Measurements from ENCODE around the gene SOX12. TPM values are rescaled to one million over a fixed set of nuclear protein-coding genes. Genes with fewer than 3 reads are reported as not detected.
A peak's percentile ranks its signal among the peaks of the same experiment; 100 is the strongest.

Gene SOX12
- total RNA-seq, 1 donor from 2014 or later: 30.8 TPM

- H3K4me3 Mint-ChIP-seq (ENCODE audit: unreplicated experiment): no peak overlapping the region
- no peak for DNase-seq (ENCODE audit: extremely low spot score, unreplicated experiment)
- peaks cover 2% of the 10 kb centered on the region for H3K36me3 Mint-ChIP-seq (ENCODE audit: unreplicated experiment)
- H3K27ac Mint-ChIP-seq (ENCODE audit: unreplicated experiment): no peak overlapping the region
- no peaks in the 10 kb centered on the region for H3K9me3 Mint-ChIP-seq (ENCODE audit: unreplicated experiment)
- no peaks in the 10 kb centered on the region for H3K27me3 Mint-ChIP-seq (ENCODE audit: unreplicated experiment)
- no peak for TF ChIP-seq CTCF (IDR thresholded peaks at IDR 0.05)
- peaks cover 41% of the 10 kb centered on the region for H3K4me1 Mint-ChIP-seq (ENCODE audit: unreplicated experiment)
Measured at GRCh38 chr20:305745-306144, 19.6 kb upstream of the SOX12 start.

GRCh38 chr20:308427-309038, 16.8 kb upstream of the SOX12 start:
- H3K27me3 Mint-ChIP-seq (ENCODE audit: unreplicated experiment): no peaks in the 10 kb centered on the region
- no peak for TF ChIP-seq CTCF (IDR thresholded peaks at IDR 0.05)
- H3K4me1 Mint-ChIP-seq (ENCODE audit: unreplicated experiment): peaks cover 34% of the 10 kb centered on the region
- no peak overlapping the region for H3K4me3 Mint-ChIP-seq (ENCODE audit: unreplicated experiment)
- no peaks in the 10 kb centered on the region for H3K36me3 Mint-ChIP-seq (ENCODE audit: unreplicated experiment)
- H3K9me3 Mint-ChIP-seq (ENCODE audit: unreplicated experiment): no peaks in the 10 kb centered on the region
- no peak for DNase-seq (ENCODE audit: extremely low spot score, unreplicated experiment)
- H3K27ac Mint-ChIP-seq (ENCODE audit: unreplicated experiment): peak overlapping the region; percentile 97

GRCh38 chr20:309306-309840, 16.0 kb upstream of the SOX12 start:
- H3K9me3 Mint-ChIP-seq (ENCODE audit: unreplicated experiment): no peaks in the 10 kb centered on the region
- H3K36me3 Mint-ChIP-seq (ENCODE audit: unreplicated experiment): no peaks in the 10 kb centered on the region
- peak overlapping the region; percentile 84 for H3K4me3 Mint-ChIP-seq (ENCODE audit: unreplicated experiment)
- H3K27ac Mint-ChIP-seq (ENCODE audit: unreplicated experiment): peak overlapping the region; percentile 97
- no peak for DNase-seq (ENCODE audit: extremely low spot score, unreplicated experiment)
- H3K27me3 Mint-ChIP-seq (ENCODE audit: unreplicated experiment): no peaks in the 10 kb centered on the region
- peaks cover 34% of the 10 kb centered on the region for H3K4me1 Mint-ChIP-seq (ENCODE audit: unreplicated experiment)
- peak; percentile 23 for TF ChIP-seq CTCF (IDR thresholded peaks at IDR 0.05)

- H3K27ac Mint-ChIP-seq (ENCODE audit: unreplicated experiment): peak overlapping the region; percentile 97
- TF ChIP-seq CTCF (IDR thresholded peaks at IDR 0.05): no peak
- DNase-seq (ENCODE audit: extremely low spot score, unreplicated experiment): peak; percentile 99
- H3K4me1 Mint-ChIP-seq (ENCODE audit: unreplicated experiment): peaks cover 34% of the 10 kb centered on the region
- H3K27me3 Mint-ChIP-seq (ENCODE audit: unreplicated experiment): no peaks in the 10 kb centered on the region
- no peaks in the 10 kb centered on the region for H3K9me3 Mint-ChIP-seq (ENCODE audit: unreplicated experiment)
- H3K36me3 Mint-ChIP-seq (ENCODE audit: unreplicated experiment): no peaks in the 10 kb centered on the region
- peak overlapping the region; percentile 84 for H3K4me3 Mint-ChIP-seq (ENCODE audit: unreplicated experiment)
Measured at GRCh38 chr20:309841-310644, 15.3 kb upstream of the SOX12 start.

- Mint-ChIP-seq H3K36me3 (ENCODE audit: unreplicated experiment) (no peaks in the 10 kb centered on the region), H3K9me3 (ENCODE audit: unreplicated experiment) (no peaks in the 10 kb centered on the region), H3K27me3 (ENCODE audit: unreplicated experiment) (no peaks in the 10 kb centered on the region), H3K4me3 (ENCODE audit: unreplicated experiment) (peak overlapping the region; percentile 84), H3K27ac (ENCODE audit: unreplicated experiment) (peak overlapping the region; percentile 97), H3K4me1 (ENCODE audit: unreplicated experiment) (peaks cover 34% of the 10 kb centered on the region)
- TF ChIP-seq CTCF (IDR thresholded peaks at IDR 0.05): no peak
- DNase-seq (ENCODE audit: extremely low spot score, unreplicated experiment): no peak
Measured at GRCh38 chr20:310645-311044, 14.7 kb upstream of the SOX12 start.
